GM11168 (cell line): Measurements from ENCODE around the gene STX17.

ENCODE experiments used
- in situ Hi-C: fragments of 300-500 bp; cut with MboI; formaldehyde crosslinking; loops from one replicate; pipeline ENCODE4 v1.12.0; 2022; ENCODE audit warnings: low sequenced_read_pairs; ENCODE audit not compliant: unreplicated experiment

STX17 gene

GRCh38 chr9:99903393-99903792 lies 3.1 kb upstream of the STX17 start:
- in situ Hi-C loops, result no loop called here

DNA sequence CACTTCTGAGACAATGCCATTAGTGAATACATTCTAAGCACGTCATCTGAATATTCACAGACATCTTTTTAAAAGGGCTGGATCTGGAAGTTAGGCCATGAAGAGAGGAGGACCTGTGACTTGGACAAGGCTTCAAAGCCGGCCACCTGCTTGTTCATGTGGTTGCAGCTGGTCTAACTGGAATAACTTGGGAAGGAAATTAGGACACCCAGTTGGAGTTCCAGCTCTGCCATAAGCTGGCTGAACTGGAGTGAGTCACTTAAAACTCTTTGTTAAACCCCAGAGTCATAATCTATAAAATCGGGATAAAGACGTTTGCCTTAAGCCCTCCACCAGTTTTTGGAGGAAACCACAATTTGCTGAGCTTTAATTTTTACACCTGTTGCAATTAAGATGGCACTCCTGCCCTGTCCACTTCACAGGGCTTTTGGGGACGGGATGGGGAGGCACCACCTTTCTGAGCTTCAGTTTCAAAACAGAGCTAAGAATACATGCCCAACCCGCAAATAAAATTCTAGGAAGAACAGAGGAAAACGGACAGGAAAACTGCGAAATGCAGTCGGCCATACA lies 536 bp upstream of the STX17 start:
- in situ Hi-C loops, result no loop called here

- in situ Hi-C loops, result no loop called here
Measured at GRCh38 chr9:99907208-99907532, 716 bp downstream of the STX17 start.

DNA sequence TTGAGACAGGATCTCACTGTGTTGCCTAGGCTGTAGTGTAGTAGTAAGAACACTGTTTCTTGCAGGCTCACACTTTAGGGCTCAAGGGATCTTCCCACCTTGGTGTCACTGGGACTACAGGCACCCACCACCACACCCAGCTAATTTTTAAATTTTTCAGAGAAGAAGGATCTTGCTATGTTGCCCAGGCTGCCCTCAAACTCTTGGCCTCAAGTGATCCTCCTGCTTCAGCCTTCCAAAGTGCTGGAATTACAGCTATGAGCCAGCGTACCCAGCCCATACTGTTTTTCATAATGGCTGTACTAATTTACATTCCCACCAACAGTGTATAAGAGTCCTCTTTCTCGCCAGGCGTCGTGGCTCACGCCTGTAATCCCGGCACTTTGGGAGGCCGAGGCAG lies 5.1 kb downstream of the STX17 start:
- in situ Hi-C loops, result no loop called here

- in situ Hi-C loops, result no loop called here
Measured at GRCh38 chr9:99916650-99917049, 10.2 kb downstream of the STX17 start.

GRCh38 chr9:99918134-99918533 lies 11.7 kb downstream of the STX17 start:
- in situ Hi-C loops, result no loop called here

DNA sequence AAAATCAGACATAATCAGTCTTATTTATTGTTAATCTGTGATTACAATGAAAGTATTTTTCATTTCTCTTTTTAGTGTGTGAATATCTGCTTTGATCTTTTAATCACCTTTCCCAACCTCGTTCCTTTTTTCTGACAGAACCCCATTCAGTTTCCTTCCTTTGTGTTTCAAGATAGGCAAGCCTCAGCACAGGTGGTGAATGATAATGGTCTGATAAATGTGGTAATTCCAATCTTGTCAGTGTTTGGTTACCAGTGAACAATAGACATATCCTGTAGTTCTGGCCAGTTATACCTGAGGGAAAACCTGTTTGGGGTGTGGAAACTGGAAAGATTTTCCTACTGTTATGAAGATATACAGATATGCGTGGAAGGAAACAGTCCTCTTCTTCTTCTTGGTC lies 13.5 kb downstream of the STX17 start:
- in situ Hi-C loops, result no loop called here

- in situ Hi-C loops, result no loop called here
Measured at GRCh38 chr9:99921875-99922710, 15.6 kb downstream of the STX17 start.

GRCh38 chr9:99922711-99923030 lies 16.2 kb downstream of the STX17 start:
- in situ Hi-C loops, result no loop called here

- in situ Hi-C loops, result no loop called here
Measured at GRCh38 chr9:99925541-99925940, 19.1 kb downstream of the STX17 start.

- in situ Hi-C loops, result no loop called here
Measured at GRCh38 chr9:99929652-99930051, 23.2 kb downstream of the STX17 start.

DNA sequence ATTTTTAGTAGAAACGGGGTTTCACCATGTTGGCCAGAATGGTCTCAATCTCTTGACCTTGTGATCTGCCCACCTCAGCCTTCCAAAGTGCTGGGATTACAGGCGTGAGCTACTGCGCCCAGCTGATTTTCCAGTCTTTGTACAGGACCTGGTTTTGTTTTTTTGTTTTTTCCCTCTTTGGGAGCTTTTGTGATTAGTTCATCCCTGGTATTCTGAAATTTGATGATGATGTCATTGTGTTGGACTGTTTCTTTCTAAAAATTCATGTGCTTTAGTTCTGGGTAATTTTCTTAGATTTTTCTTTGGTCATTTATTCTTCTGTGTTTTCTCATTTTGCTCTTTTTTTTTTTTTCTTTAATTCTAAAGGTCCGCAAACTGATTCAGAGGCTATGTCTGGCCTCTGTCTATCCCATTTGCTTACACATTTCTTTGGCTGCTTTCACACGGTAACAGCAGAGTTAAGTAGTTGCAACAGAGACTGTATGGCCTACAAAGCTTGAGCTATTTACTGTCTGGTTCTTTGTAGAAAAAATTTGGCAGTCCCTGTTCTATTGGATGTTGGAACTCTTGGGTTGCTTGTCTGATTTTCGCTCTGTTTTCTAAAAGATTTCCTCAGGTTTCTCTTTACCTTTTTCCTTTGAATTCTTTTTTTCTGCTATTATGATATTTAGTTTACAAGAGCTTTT lies 24.8 kb downstream of the STX17 start:
- in situ Hi-C loops, result no loop called here

GRCh38 chr9:99936947-99937587 lies 30.6 kb downstream of the STX17 start:
- in situ Hi-C loops, result no loop called here

- in situ Hi-C loops, result no loop called here
Measured at GRCh38 chr9:99947395-99947794, 40.9 kb downstream of the STX17 start.

DNA sequence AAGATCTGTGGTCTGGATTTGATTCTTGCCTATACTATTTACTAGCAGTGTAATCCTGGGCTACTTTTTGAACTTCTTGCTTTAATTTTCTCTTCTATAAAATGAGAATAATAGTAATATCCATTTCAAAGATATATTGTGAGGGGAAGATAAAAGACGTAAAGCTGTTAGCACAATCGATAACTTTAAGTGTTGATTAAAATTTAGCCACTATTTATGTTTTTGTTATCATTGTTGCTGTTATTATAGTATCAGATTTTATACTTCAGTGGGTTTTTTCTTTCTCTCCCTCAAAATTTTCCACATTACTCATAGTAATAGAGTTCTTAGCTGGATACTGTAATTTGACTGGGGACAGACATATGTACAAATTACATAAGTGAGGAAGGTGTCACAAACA lies 42.0 kb downstream of the STX17 start:
- in situ Hi-C loops, result no loop called here

DNA sequence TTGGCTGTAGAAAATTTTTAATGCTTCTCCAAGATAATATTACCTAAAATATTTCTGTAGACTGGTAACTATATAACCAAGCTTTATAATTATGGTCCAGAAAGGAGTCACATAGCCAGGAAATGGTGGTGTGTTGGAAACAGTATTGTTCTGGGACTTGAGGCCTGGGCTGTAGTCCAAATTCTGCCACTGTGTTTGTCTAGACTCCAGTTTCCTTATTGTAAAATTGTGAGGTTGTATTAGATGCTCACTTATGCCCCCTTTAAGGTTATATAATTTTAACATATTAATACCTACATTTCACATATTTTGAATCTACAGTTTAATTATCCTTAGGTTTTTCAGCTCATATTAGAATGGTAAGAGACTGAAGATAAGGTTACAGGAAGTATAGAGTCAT lies 42.4 kb downstream of the STX17 start:
- in situ Hi-C loops, result no loop called here

GRCh38 chr9:99953861-99954507 lies 47.5 kb downstream of the STX17 start:
- in situ Hi-C loops, result no loop called here

GRCh38 chr9:99954819-99955218 lies 48.4 kb downstream of the STX17 start:
- in situ Hi-C loops, result no loop called here

DNA sequence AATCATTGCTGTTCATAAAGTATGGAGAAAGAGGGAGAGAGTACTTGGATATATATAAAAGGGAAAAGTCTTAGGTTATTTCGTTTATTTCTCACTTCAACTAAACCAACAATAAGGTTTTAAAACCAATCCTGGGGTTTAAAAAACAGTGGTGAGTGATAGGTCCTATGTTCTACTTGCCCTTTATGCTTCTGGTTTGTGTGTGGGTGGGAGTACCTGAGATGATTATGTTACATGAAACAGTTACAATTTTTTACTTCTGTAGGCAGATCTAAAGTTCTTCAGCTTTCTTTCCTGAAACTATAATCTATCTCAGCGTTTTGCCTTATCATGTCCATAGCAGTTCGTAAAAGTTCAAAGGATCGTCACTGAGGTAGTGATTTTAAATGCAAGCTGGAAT lies 49.2 kb downstream of the STX17 start:
- in situ Hi-C loops, result no loop called here

- in situ Hi-C loops, result no loop called here
Measured at GRCh38 chr9:99962680-99963261, 56.3 kb downstream of the STX17 start.
